Osteoblast (primary cell): Measurements from ENCODE around the gene P4HA2. TPM values are rescaled to one million over a fixed set of nuclear protein-coding genes. Genes with fewer than 3 reads are reported as not detected.

Source experiments
- DNase-seq: peaks from one replicate; pipeline ENCODE4 v3.0.0; 2011; ENCODE audit warnings: low spot score, mixed read lengths; ENCODE audit not compliant: insufficient read length; ENCODE audit errors: missing footprints
- H2AFZ ChIP-seq: 2 replicates; pipeline ENCODE4 v1.6.0; 2011; ENCODE audit warnings: mild to moderate bottlenecking, low read length
- H3K27ac ChIP-seq: 2 replicates; pipeline ENCODE4 v1.5.1; 2011; ENCODE audit warnings: mild to moderate bottlenecking, low read depth, low read length, moderate library complexity
- H3K27me3 ChIP-seq: 2 replicates; pipeline ENCODE4 v1.6.0; 2012; ENCODE audit warnings: mild to moderate bottlenecking, control low read depth, inconsistent platforms, low read length, moderate library complexity; ENCODE audit not compliant: insufficient read depth
- H3K36me3 ChIP-seq: 2 replicates; pipeline ENCODE4 v1.5.1; 2011; ENCODE audit warnings: mild to moderate bottlenecking, low read length, control low read depth, moderate library complexity; ENCODE audit not compliant: insufficient read depth
- H3K4me1 ChIP-seq: 2 replicates; pipeline ENCODE4 v1.5.1; 2011; ENCODE audit warnings: mild to moderate bottlenecking, low read length, control low read depth, moderate library complexity; ENCODE audit not compliant: insufficient read depth
- H3K4me2 ChIP-seq: 2 replicates; pipeline ENCODE4 v1.6.0; 2011; ENCODE audit warnings: mild to moderate bottlenecking, low read length; ENCODE audit not compliant: insufficient read depth
- H3K4me3 ChIP-seq: fragments of 200-600 bp; sonication (generic); 3 replicates; pipeline ENCODE4 v1.5.1; 2012; ENCODE audit warnings: mild to moderate bottlenecking, low read length, inconsistent platforms; ENCODE audit not compliant: insufficient read depth
- H3K79me2 ChIP-seq: 2 replicates; pipeline ENCODE4 v1.6.0; 2012; ENCODE audit warnings: mild to moderate bottlenecking, low read length, control low read depth, inconsistent platforms; ENCODE audit not compliant: insufficient read depth
- H3K9me3 ChIP-seq: 2 replicates; pipeline ENCODE4 v1.5.1; 2011; ENCODE audit warnings: low read depth, low read length, control low read depth
- H4K20me1 ChIP-seq: 2 replicates; pipeline ENCODE4 v1.6.0; 2012; ENCODE audit warnings: mild to moderate bottlenecking, low read length, control low read depth; ENCODE audit not compliant: insufficient read depth
- CTCF ChIP-seq: IDR thresholded peaks from 2 replicates; pipeline ENCODE4 v1.5.1; 2011; ENCODE audit warnings: mild to moderate bottlenecking, low read depth, low read length, moderate library complexity; ENCODE audit errors: extremely low read depth
- total RNA-seq: library from RNA; depleted of rRNA; stranded (reverse); fragments of >200 nt; gene quantifications from 2 replicates; pipeline ENCODE4 v1.2.3, GENCODE V29; 2012

P4HA2 gene
- 155 and 186 TPM in 2 replicates for total RNA-seq

GRCh38 chr5:132227485-132228240 lies at the start of gene P4HA2:
P4HA2 (minus strand) TSS chr5:132227853; CDS start chr5:132218626, 9,227 bp downstream.
- H3K9me3 ChIP-seq: no peaks in the 10 kb centered on the region
- H3K4me3 ChIP-seq: peak within 1 kb of the TSS; percentile 78
- H3K27me3 ChIP-seq: no peaks in the 10 kb centered on the region
- peaks cover 29% of the 10 kb centered on the region for H3K79me2 ChIP-seq
- H3K27ac ChIP-seq: peak within 1 kb of the TSS; percentile 89
- H4K20me1 ChIP-seq: peaks cover 18% of the 10 kb centered on the region
- H3K4me1 ChIP-seq: peaks cover 37% of the 10 kb centered on the region
- H3K4me2 ChIP-seq: peak within 1 kb of the TSS; percentile 90
- peak; percentile 95 for DNase-seq
- no peak for TF ChIP-seq CTCF
- H3K36me3 ChIP-seq: no peaks in the 10 kb centered on the region
- H2AFZ ChIP-seq: peak within 1 kb of the TSS; percentile 76

- H3K27me3 ChIP-seq: no peaks in the 10 kb centered on the region
- peaks cover 22% of the 10 kb centered on the region for H4K20me1 ChIP-seq
- H3K27ac ChIP-seq: no peak overlapping the region
- peaks cover 21% of the 10 kb centered on the region for H3K36me3 ChIP-seq
- TF ChIP-seq CTCF: no peak
- H3K79me2 ChIP-seq: no peaks in the 10 kb centered on the region
- no peak for DNase-seq
- H2AFZ ChIP-seq: no peak overlapping the region
- no peak overlapping the region for H3K4me2 ChIP-seq
- H3K9me3 ChIP-seq: no peaks in the 10 kb centered on the region
- no peaks in the 10 kb centered on the region for H3K4me1 ChIP-seq
- H3K4me3 ChIP-seq: no peak overlapping the region
These were observed 49.6 kb upstream of the P4HA2 start for GRCh38 chr5:132277256-132277655.

GRCh38 chr5:132275367-132276220 lies 47.9 kb upstream of the P4HA2 start:
- H3K79me2 ChIP-seq: no peaks in the 10 kb centered on the region
- H3K27me3 ChIP-seq: no peaks in the 10 kb centered on the region
- no peak for TF ChIP-seq CTCF
- H3K36me3 ChIP-seq: peaks cover 37% of the 10 kb centered on the region
- no peaks in the 10 kb centered on the region for H3K4me1 ChIP-seq
- no peak overlapping the region for H3K4me3 ChIP-seq
- peak; percentile 78 for DNase-seq
- no peak overlapping the region for H3K4me2 ChIP-seq
- no peaks in the 10 kb centered on the region for H3K9me3 ChIP-seq
- peaks cover 27% of the 10 kb centered on the region for H4K20me1 ChIP-seq
- no peak overlapping the region for H2AFZ ChIP-seq
- H3K27ac ChIP-seq: no peak overlapping the region
